Measurements from ENCODE around the gene P2RY14. TPM values are rescaled to one million over a fixed set of nuclear protein-coding genes. Genes with fewer than 3 reads are reported as not detected.

P2RY14 gene
- total RNA-seq, 1 donor from 2014 or later, result not detected

GRCh38 chr3:151275091-151275490 lies 3.3 kb downstream of the P2RY14 start:
- Mint-ChIP-seq H3K27ac (ENCODE audit: unreplicated experiment) (no peak overlapping the region), H3K4me3 (no peak overlapping the region), H3K36me3 (ENCODE audit: low read depth) (no peaks in the 10 kb centered on the region), H3K9me3 (no peaks in the 10 kb centered on the region), H3K27me3 (ENCODE audit: low read depth) (no peaks in the 10 kb centered on the region), H3K4me1 (no peaks in the 10 kb centered on the region)
- TF ChIP-seq CTCF (conservative IDR thresholded peaks at IDR 0.05), result no peak
- DNase-seq (ENCODE audit: low read depth, low spot score), result no peak

- Mint-ChIP-seq H3K4me1 (peaks cover 10% of the 10 kb centered on the region), H3K27ac (ENCODE audit: unreplicated experiment) (no peak overlapping the region), H3K27me3 (ENCODE audit: low read depth) (no peaks in the 10 kb centered on the region), H3K9me3 (no peaks in the 10 kb centered on the region), H3K4me3 (no peak overlapping the region), H3K36me3 (ENCODE audit: low read depth) (peaks cover 3% of the 10 kb centered on the region)
- no peak for TF ChIP-seq CTCF (conservative IDR thresholded peaks at IDR 0.05)
- no peak for DNase-seq (ENCODE audit: low read depth, low spot score)
Observed at GRCh38 chr3:151269631-151270030, 8.7 kb downstream of the P2RY14 start.

GRCh38 chr3:151268267-151269235 lies 9.8 kb downstream of the P2RY14 start:
- Mint-ChIP-seq H3K36me3 (ENCODE audit: low read depth) (peaks cover 3% of the 10 kb centered on the region), H3K27me3 (ENCODE audit: low read depth) (no peaks in the 10 kb centered on the region), H3K9me3 (no peaks in the 10 kb centered on the region), H3K4me1 (peaks cover 10% of the 10 kb centered on the region), H3K27ac (ENCODE audit: unreplicated experiment) (no peak overlapping the region), H3K4me3 (no peak overlapping the region)
- no peak for DNase-seq (ENCODE audit: low read depth, low spot score)
- no peak for TF ChIP-seq CTCF (conservative IDR thresholded peaks at IDR 0.05)

GRCh38 chr3:151267066-151267465 lies 11.3 kb downstream of the P2RY14 start:
- Mint-ChIP-seq H3K4me1 (peaks cover 10% of the 10 kb centered on the region), H3K4me3 (no peak overlapping the region), H3K36me3 (ENCODE audit: low read depth) (peaks cover 3% of the 10 kb centered on the region), H3K9me3 (no peaks in the 10 kb centered on the region), H3K27me3 (ENCODE audit: low read depth) (no peaks in the 10 kb centered on the region), H3K27ac (ENCODE audit: unreplicated experiment) (no peak overlapping the region)
- no peak for TF ChIP-seq CTCF (conservative IDR thresholded peaks at IDR 0.05)
- DNase-seq (ENCODE audit: low read depth, low spot score), result no peak

GRCh38 chr3:151265866-151266265 lies 12.5 kb downstream of the P2RY14 start:
- Mint-ChIP-seq H3K4me3 (no peak overlapping the region), H3K9me3 (no peaks in the 10 kb centered on the region), H3K36me3 (ENCODE audit: low read depth) (peaks cover 3% of the 10 kb centered on the region), H3K27ac (ENCODE audit: unreplicated experiment) (no peak overlapping the region), H3K27me3 (ENCODE audit: low read depth) (no peaks in the 10 kb centered on the region), H3K4me1 (peaks cover 10% of the 10 kb centered on the region)
- TF ChIP-seq CTCF (conservative IDR thresholded peaks at IDR 0.05), result no peak
- DNase-seq (ENCODE audit: low read depth, low spot score), result no peak
